Activated CD4-positive, alpha-beta T cell treated with anti-CD3 and anti-CD28 coated beads for 24 hours (primary cell): ENCODE data around the gene LLGL2.

Source experiments
- DNase-seq, 2 donors: peaks; one replicate each; pipeline ENCODE4 v3.0.0-alpha.2; 2020; ENCODE audit warnings: low read depth in 2 of 2

LLGL2 gene

GRCh38 chr17:75614006-75614405 is 88.5 kb downstream of the LLGL2 start:
- DNase-seq: no peak

- no peak for DNase-seq
These were observed 89.2 kb downstream of the LLGL2 start for GRCh38 chr17:75614556-75615270.

- no peak for DNase-seq
These were observed 89.8 kb downstream of the LLGL2 start for GRCh38 chr17:75615301-75615700.

- no peak for DNase-seq
These were observed 91.1 kb downstream of the LLGL2 start for GRCh38 chr17:75616521-75617122.

- DNase-seq: no peak
These were observed 91.7 kb downstream of the LLGL2 start for GRCh38 chr17:75617218-75617617.

GRCh38 chr17:75617675-75618074 is 92.2 kb downstream of the LLGL2 start:
- no peak for DNase-seq

- DNase-seq: no peak
These were observed 94.3 kb downstream of the LLGL2 start for GRCh38 chr17:75619506-75620431.

DNA sequence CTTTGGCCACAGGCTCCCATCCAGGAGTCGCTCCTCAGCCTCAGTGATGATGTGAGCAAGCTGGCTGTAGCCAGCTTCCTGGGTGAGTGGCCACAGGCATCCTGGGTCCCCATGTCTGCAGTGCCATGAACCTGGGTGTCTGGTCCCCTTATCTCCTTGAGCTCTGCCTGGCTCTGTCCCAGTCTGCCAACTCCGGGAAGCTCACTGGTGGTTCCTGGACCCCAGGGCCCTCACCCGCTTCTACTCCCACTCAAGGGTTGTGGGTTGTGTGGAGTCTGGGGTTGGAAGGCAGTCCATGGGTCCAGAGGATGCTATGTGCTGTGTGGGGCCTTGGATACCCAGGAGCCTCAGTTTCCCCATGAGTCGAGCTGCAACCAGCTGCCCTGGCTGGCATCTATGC is 96.0 kb downstream of the LLGL2 start:
- no peak for DNase-seq

GRCh38 chr17:75622076-75622475 is 96.6 kb downstream of the LLGL2 start:
- DNase-seq: no peak

- DNase-seq: no peak
These were observed 97.3 kb downstream of the LLGL2 start for GRCh38 chr17:75622771-75623273.

GRCh38 chr17:75623386-75623785 is 97.9 kb downstream of the LLGL2 start:
- DNase-seq: no peak

DNA sequence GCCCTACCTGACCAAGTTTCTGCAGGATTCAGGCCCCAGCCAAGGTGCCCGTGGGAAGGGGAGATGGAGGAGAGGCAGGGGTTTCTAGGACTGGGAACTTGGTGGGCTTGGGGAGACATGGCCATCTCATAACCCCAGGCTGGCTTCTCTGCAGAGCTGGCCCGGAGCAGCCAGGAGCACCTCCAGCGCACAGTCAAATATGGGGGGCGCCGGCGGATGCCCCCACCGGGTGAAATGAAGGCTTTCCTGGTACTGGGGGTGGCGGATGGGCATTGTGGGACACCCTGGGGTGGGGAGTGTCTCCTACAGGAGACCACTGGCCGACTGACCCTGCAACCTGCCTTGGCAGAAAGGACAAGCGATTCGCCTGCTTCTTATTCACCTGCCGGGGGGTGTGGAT is 98.5 kb downstream of the LLGL2 start:
- DNase-seq: no peak
